Measurements from ENCODE around the gene GPS2. TPM values are rescaled to one million over a fixed set of nuclear protein-coding genes. Genes with fewer than 3 reads are reported as not detected.

Gene GPS2
- total RNA-seq, 1 donor = 69.1 TPM

- DNase-seq (ENCODE audit: low read depth) = no peak
- H3K4me3 ChIP-seq (ENCODE audit: low read depth, low read length) = no peak overlapping the region
- TF ChIP-seq CTCF (IDR thresholded peaks at IDR 0.05; ENCODE audit: insufficient read depth, low read length) = no peak
These were observed 48.4 kb downstream of the GPS2 start for GRCh38 chr17:7266784-7267183.

GRCh38 chr17:7263801-7264078 is 51.4 kb downstream of the GPS2 start:
- TF ChIP-seq CTCF (IDR thresholded peaks at IDR 0.05; ENCODE audit: insufficient read depth, low read length) = no peak
- DNase-seq (ENCODE audit: low read depth) = no peak
- H3K4me3 ChIP-seq (ENCODE audit: low read depth, low read length) = no peak overlapping the region

- DNase-seq (ENCODE audit: low read depth) = no peak
- no peak for TF ChIP-seq CTCF (IDR thresholded peaks at IDR 0.05; ENCODE audit: insufficient read depth, low read length)
- H3K4me3 ChIP-seq (ENCODE audit: low read depth, low read length) = peak overlapping the region; percentile 22
These were observed 52.0 kb downstream of the GPS2 start for GRCh38 chr17:7262935-7263800.

Small RNA genes lying within 50 kb of the gene (small RNA-seq; reads per million reads assigned to genes)
- gene AC026954.2 (not detected), gene RF00019 (not detected)

Other genes with a start within 250 kb of the GPS2 start
- not detected in 2 replicates for gene CLEC10A, start 235.1 kb downstream of the GPS2 start, total RNA-seq (ENCODE audit: low replicate concordance)
- gene ASGR2, start 200.5 kb downstream of the GPS2 start, total RNA-seq (ENCODE audit: low replicate concordance) = not detected in 2 replicates
- gene ASGR1, start 136.0 kb downstream of the GPS2 start, total RNA-seq (ENCODE audit: low replicate concordance) = 0.09 and 2.8 TPM in 2 replicates
- 2.9 and 11.9 TPM in 2 replicates for gene DLG4, start 95.5 kb downstream of the GPS2 start, total RNA-seq (ENCODE audit: low replicate concordance)
- 136 and 210 TPM in 2 replicates for gene ACADVL, start 95.4 kb downstream of the GPS2 start, total RNA-seq (ENCODE audit: low replicate concordance)
- gene DVL2, start 80.8 kb downstream of the GPS2 start, total RNA-seq (ENCODE audit: low replicate concordance) = 67.7 and 102 TPM in 2 replicates
- gene PHF23, start 75.9 kb downstream of the GPS2 start, total RNA-seq (ENCODE audit: low replicate concordance) = 26.7 and 40.3 TPM in 2 replicates
- 293 and 420 TPM in 2 replicates for gene GABARAP, start 72.9 kb downstream of the GPS2 start, total RNA-seq (ENCODE audit: low replicate concordance)
- gene CTDNEP1, start 63.6 kb downstream of the GPS2 start, total RNA-seq (ENCODE audit: low replicate concordance) = 15.3 and 41.2 TPM in 2 replicates
- 31.6 and 35.6 TPM in 2 replicates for gene ELP5, start 63.1 kb downstream of the GPS2 start, total RNA-seq (ENCODE audit: low replicate concordance)
- gene CLDN7, start 52.9 kb downstream of the GPS2 start, total RNA-seq (ENCODE audit: low replicate concordance) = 3.0 TPM in 1 of 2 replicates, not detected in the other
- gene SLC2A4, start 33.6 kb downstream of the GPS2 start, total RNA-seq (ENCODE audit: low replicate concordance) = 0.18 TPM in 1 of 2 replicates, not detected in the other
- gene YBX2, start 20.7 kb downstream of the GPS2 start, total RNA-seq (ENCODE audit: low replicate concordance) = not detected in 2 replicates
- 78.3 and 1,006 TPM in 2 replicates for gene EIF5A, start 7.7 kb downstream of the GPS2 start, total RNA-seq (ENCODE audit: low replicate concordance)
- 17.4 and 17.7 TPM in 2 replicates for gene NEURL4, start 14.0 kb upstream of the GPS2 start, total RNA-seq (ENCODE audit: low replicate concordance)
- gene ACAP1, start 21.2 kb upstream of the GPS2 start, total RNA-seq (ENCODE audit: low replicate concordance) = 0.72 TPM in 1 of 2 replicates, not detected in the other
- gene KCTD11, start 36.8 kb upstream of the GPS2 start, total RNA-seq (ENCODE audit: low replicate concordance) = 6.1 and 6.9 TPM in 2 replicates
- gene TMEM95, start 39.8 kb upstream of the GPS2 start, total RNA-seq (ENCODE audit: low replicate concordance) = not detected in 2 replicates
- under 0.01 TPM in 1 of 2 replicates, not detected in the other for gene TNK1, start 65.7 kb upstream of the GPS2 start, total RNA-seq (ENCODE audit: low replicate concordance)
- gene PLSCR3, start 79.2 kb upstream of the GPS2 start, total RNA-seq (ENCODE audit: low replicate concordance) = 19.5 and 26.9 TPM in 2 replicates
- gene TMEM256, start 88.7 kb upstream of the GPS2 start, total RNA-seq (ENCODE audit: low replicate concordance) = 21.7 and 43.7 TPM in 2 replicates
- gene NLGN2, start 92.5 kb upstream of the GPS2 start, total RNA-seq (ENCODE audit: low replicate concordance) = 7.0 and 20.3 TPM in 2 replicates
- gene SPEM1, start 105.0 kb upstream of the GPS2 start, total RNA-seq (ENCODE audit: low replicate concordance) = not detected in 2 replicates
- gene SPEM2, start 110.3 kb upstream of the GPS2 start, total RNA-seq (ENCODE audit: low replicate concordance) = not detected in 2 replicates
- gene SPEM3, start 113.5 kb upstream of the GPS2 start, total RNA-seq (ENCODE audit: low replicate concordance) = 0.25 TPM in 1 of 2 replicates, not detected in the other
- gene TMEM102, start 120.1 kb upstream of the GPS2 start, total RNA-seq (ENCODE audit: low replicate concordance) = 1.6 and 2.2 TPM in 2 replicates
- 0.36 and 1.7 TPM in 2 replicates for gene FGF11, start 124.2 kb upstream of the GPS2 start, total RNA-seq (ENCODE audit: low replicate concordance)
- 4.7 and 6.1 TPM in 2 replicates for gene CHRNB1, start 129.7 kb upstream of the GPS2 start, total RNA-seq (ENCODE audit: low replicate concordance)
- gene ZBTB4, start 164.3 kb upstream of the GPS2 start, total RNA-seq (ENCODE audit: low replicate concordance) = 37.4 and 45.5 TPM in 2 replicates
- gene SLC35G6, start 166.1 kb upstream of the GPS2 start, total RNA-seq (ENCODE audit: low replicate concordance) = not detected in 2 replicates
- gene POLR2A, start 169.0 kb upstream of the GPS2 start, total RNA-seq (ENCODE audit: low replicate concordance) = 72.9 and 74.1 TPM in 2 replicates
- 10.1 and 14.5 TPM in 2 replicates for gene TNFSF12, start 233.7 kb upstream of the GPS2 start, total RNA-seq (ENCODE audit: low replicate concordance)
- gene TNFSF13, start 243.4 kb upstream of the GPS2 start, total RNA-seq (ENCODE audit: low replicate concordance) = 1.1 and 1.4 TPM in 2 replicates
- 14.6 and 60.4 TPM in 2 replicates for gene SENP3, start 246.6 kb upstream of the GPS2 start, total RNA-seq (ENCODE audit: low replicate concordance)